Lung microvascular endothelial cell (primary cell): Measurements from ENCODE around the gene SLC15A1. TPM values are rescaled to one million over a fixed set of nuclear protein-coding genes. Genes with fewer than 3 reads are reported as not detected.
A peak's percentile ranks its signal among the peaks of the same experiment; 100 is the strongest.

Experiments used
- DNase-seq, 2 donors: peaks; one replicate each; pipeline versions ENCODE4 v3.0.0 to v3.0.0-alpha.2; 2010; ENCODE audit warnings: low read depth in 2 of 2
- total RNA-seq: library from RNA; depleted of rRNA; stranded (reverse); fragments of >200 nt; gene quantifications from 2 replicates; pipeline ENCODE4 v1.2.1, GENCODE V29; 2014

The SLC15A1 gene
- not detected in 2 replicates for total RNA-seq

GRCh38 chr13:98752467-98753290 is at the start of gene SLC15A1:
SLC15A1 (minus strand) TSS chr13:98752672; CDS start chr13:98752598, 74 bp downstream.
- DNase-seq = no peak

GRCh38 chr13:98801626-98802418 is 49.4 kb upstream of the SLC15A1 start:
- DNase-seq = peak in 1 of 2 donors; percentile 51

GRCh38 chr13:98800078-98800477 is 47.6 kb upstream of the SLC15A1 start:
- DNase-seq = no peak

- DNase-seq = no peak
These were observed 46.6 kb upstream of the SLC15A1 start for GRCh38 chr13:98798849-98799645.

GRCh38 chr13:98797456-98797855 is 45.0 kb upstream of the SLC15A1 start:
- DNase-seq = no peak

GRCh38 chr13:98796798-98797197 is 44.3 kb upstream of the SLC15A1 start:
- no peak for DNase-seq

GRCh38 chr13:98796191-98796590 is 43.7 kb upstream of the SLC15A1 start:
- no peak for DNase-seq

GRCh38 chr13:98795220-98795619 is 42.7 kb upstream of the SLC15A1 start:
- no peak for DNase-seq

GRCh38 chr13:98794498-98794897 is 42.0 kb upstream of the SLC15A1 start:
- DNase-seq = no peak

- no peak for DNase-seq
These were observed 40.5 kb upstream of the SLC15A1 start for GRCh38 chr13:98792785-98793495.

- no peak for DNase-seq
These were observed 39.8 kb upstream of the SLC15A1 start for GRCh38 chr13:98792321-98792720.

- DNase-seq = no peak
These were observed 39.1 kb upstream of the SLC15A1 start for GRCh38 chr13:98791611-98792010.

- DNase-seq = no peak
These were observed 35.5 kb upstream of the SLC15A1 start for GRCh38 chr13:98787996-98788395.

- DNase-seq = no peak
These were observed 34.7 kb upstream of the SLC15A1 start for GRCh38 chr13:98787173-98787572.

- DNase-seq = no peak
These were observed 33.6 kb upstream of the SLC15A1 start for GRCh38 chr13:98786023-98786422.

GRCh38 chr13:98785405-98785804 is 32.9 kb upstream of the SLC15A1 start:
- DNase-seq = no peak

- DNase-seq = no peak
These were observed 32.2 kb upstream of the SLC15A1 start for GRCh38 chr13:98784666-98785065.

- no peak for DNase-seq
These were observed 31.5 kb upstream of the SLC15A1 start for GRCh38 chr13:98783856-98784478.

GRCh38 chr13:98782654-98783053 is 30.2 kb upstream of the SLC15A1 start:
- DNase-seq = no peak

- DNase-seq = no peak
These were observed 29.4 kb upstream of the SLC15A1 start for GRCh38 chr13:98781905-98782304.

- no peak for DNase-seq
These were observed 29.0 kb upstream of the SLC15A1 start for GRCh38 chr13:98781470-98781869.
